Activated CD8-positive, alpha-beta T cell treated with anti-CD3 and anti-CD28 coated beads for 36 hours (primary cell): ENCODE measurements around the gene VDR. TPM values are rescaled to one million over a fixed set of nuclear protein-coding genes. Genes with fewer than 3 reads are reported as not detected.

Source experiments
- ATAC-seq: fragments of 200-7000 bp; cut with Tn5 transposase; one replicate; pipeline ENCODE4 v1.10.0; 2021; ENCODE audit warnings: mild to moderate bottlenecking, moderate library complexity
- CTCF ChIA-PET: fragments of 350-600 bp; sonication (Branson Sonifier 250); formaldehyde crosslinking; loops from one replicate; lab custom pipeline; 2021; ENCODE audit warnings: antibody characterized with exemption; lab: Charles Lee
- POLR2A ChIA-PET: fragments of 350-600 bp; sonication (Branson Sonifier 250); formaldehyde crosslinking; loops from one replicate; lab custom pipeline; 2021; ENCODE audit warnings: antibody characterized with exemption; lab: Charles Lee
- DNase-seq: peaks from one replicate; pipeline ENCODE4 v3.0.0-alpha.2; 2020
- H3K27ac Mint-ChIP-seq: one replicate; pipeline ENCODE4 v1.8.0; 2021; ENCODE audit warnings: mild to moderate bottlenecking, mixed read lengths
- H3K27me3 Mint-ChIP-seq: one replicate; pipeline ENCODE4 v1.8.0; 2021; ENCODE audit warnings: mixed read lengths
- H3K36me3 Mint-ChIP-seq: one replicate; pipeline ENCODE4 v1.8.0; 2021; ENCODE audit warnings: low read depth, mixed read lengths
- H3K4me1 Mint-ChIP-seq: one replicate; pipeline ENCODE4 v1.8.0; 2021; ENCODE audit warnings: low read depth, mixed read lengths
- H3K4me3 Mint-ChIP-seq: one replicate; pipeline ENCODE4 v1.8.0; 2021; ENCODE audit warnings: mild to moderate bottlenecking, moderate library complexity, mixed read lengths
- H3K9me3 Mint-ChIP-seq: one replicate; pipeline ENCODE4 v1.8.0; 2021; ENCODE audit warnings: mixed read lengths
- intact Hi-C: fragments of 100-400 bp; cut with micrococcal nuclease; formaldehyde crosslinking; loops from one replicate; pipeline ENCODE4 v1.10.0; 2022
- total RNA-seq, 2 experiments: library from RNA; stranded (reverse); gene quantifications; one replicate each; pipeline ENCODE4 v1.2.3, GENCODE V29; 2021
- TF ChIP-seq, protein P1 (sequence below): fragments of 200-600 bp; IDR thresholded peaks from one replicate; pipeline ENCODE4 v1.8.0; 2022; ENCODE audit warnings: antibody characterized with exemption, mild to moderate bottlenecking

Gene VDR
- total RNA-seq, 2 experiments from 2014 or later = 84.6 to 86.4 TPM

DNA sequence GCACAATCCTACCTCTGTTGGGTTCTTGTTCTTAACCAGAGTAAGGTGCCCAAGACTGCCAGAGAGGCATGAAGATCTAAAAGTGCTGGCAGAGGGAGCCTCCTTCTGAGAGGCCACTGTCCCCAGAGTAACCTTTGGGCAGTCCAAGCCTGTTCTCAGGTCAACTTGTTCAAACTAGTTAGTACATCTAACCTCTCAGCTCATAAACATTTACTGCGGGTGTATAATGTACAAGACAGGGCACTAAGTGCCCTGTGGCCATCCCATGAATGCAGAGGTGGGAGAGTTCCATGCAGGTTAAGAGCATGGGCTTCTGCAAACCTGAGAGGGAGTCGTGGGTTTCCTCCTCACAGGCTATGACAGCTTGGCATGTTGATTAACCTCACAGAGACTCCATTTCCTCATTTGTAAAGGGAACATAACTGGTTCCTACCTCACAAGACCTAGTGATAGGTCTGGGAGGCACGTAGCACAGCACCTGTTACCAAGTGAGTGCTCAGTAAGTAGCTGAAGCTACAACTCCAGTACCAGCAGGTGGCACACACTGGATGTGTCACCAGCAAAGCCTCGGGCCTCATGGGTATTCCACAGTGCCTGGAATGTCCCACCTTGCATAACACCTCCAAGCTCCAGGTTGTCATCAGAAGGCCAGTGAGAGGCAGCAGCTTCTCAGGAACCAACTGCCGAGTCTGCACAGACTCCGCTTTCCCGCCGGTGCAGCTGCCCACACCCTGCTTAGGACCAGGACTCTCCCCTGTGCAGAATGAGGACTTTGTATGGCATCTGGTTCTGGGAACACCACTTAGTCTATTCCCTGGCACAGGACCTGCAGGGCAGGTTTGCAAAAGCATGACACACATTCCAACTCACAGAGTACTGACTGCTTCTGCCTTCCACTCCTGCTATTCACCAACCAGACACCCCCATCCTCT is 4.4 kb downstream of the VDR start:
- Mint-ChIP-seq H3K27me3 (peaks cover 4% of the 10 kb centered on the region), H3K27ac (no peak overlapping the region)
- intact Hi-C loops = no loop called here

DNA sequence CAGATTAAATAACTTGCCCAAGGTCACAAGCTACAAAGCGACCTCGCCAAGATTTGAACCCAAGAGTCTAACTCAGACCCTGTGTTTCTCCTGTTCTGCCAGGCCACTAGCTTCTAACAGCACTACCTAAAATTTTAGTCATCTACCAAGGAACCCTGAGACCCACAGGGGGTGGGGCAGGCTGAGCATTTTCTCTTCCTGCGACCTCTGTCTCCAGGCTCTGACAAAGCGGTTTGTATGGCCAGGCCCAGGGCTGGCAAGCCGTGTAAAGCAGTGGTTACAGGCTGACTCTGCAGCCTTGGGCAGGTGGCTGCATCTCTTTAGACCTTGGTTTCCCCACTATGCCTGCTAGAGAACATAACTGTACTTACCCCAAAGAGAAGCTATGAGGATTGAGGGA is 5.3 kb downstream of the VDR start:
- H3K9me3 Mint-ChIP-seq = no peaks in the 10 kb centered on the region
- DNase-seq (no peak), ATAC-seq (no peak)
- ChIA-PET CTCF (interaction anchor here (0.7 to 1.4 kb wide), 3 partner anchors 14 to 64 kb away, joined by 3 to 6 read pairs (median 3); partner anchors contain the start of gene TMEM106C), POLR2A (interaction anchor here (0.9 to 1.5 kb wide), 5 partner anchors 8 to 32 kb away, joined by 3 to 6 read pairs (median 4); no protein-coding TSS in a partner anchor)
- peaks cover 65% of the 10 kb centered on the region for H3K4me1 Mint-ChIP-seq
- TF ChIP-seq, protein P1, sequence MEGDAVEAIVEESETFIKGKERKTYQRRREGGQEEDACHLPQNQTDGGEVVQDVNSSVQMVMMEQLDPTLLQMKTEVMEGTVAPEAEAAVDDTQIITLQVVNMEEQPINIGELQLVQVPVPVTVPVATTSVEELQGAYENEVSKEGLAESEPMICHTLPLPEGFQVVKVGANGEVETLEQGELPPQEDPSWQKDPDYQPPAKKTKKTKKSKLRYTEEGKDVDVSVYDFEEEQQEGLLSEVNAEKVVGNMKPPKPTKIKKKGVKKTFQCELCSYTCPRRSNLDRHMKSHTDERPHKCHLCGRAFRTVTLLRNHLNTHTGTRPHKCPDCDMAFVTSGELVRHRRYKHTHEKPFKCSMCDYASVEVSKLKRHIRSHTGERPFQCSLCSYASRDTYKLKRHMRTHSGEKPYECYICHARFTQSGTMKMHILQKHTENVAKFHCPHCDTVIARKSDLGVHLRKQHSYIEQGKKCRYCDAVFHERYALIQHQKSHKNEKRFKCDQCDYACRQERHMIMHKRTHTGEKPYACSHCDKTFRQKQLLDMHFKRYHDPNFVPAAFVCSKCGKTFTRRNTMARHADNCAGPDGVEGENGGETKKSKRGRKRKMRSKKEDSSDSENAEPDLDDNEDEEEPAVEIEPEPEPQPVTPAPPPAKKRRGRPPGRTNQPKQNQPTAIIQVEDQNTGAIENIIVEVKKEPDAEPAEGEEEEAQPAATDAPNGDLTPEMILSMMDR = no peak
- H3K27me3 Mint-ChIP-seq = peaks cover 4% of the 10 kb centered on the region
- H3K27ac Mint-ChIP-seq = no peak overlapping the region
- intact Hi-C loops = no loop called here
- no peak overlapping the region for H3K4me3 Mint-ChIP-seq
- peaks cover 76% of the 10 kb centered on the region for H3K36me3 Mint-ChIP-seq

More for the DNA sequence above, 4.4 kb downstream of the VDR start:
- POLR2A ChIA-PET = interaction anchor here (0.9 to 2.4 kb wide), 6 partner anchors 9 to 39 kb away, joined by 3 to 10 read pairs (median 4); no protein-coding TSS in a partner anchor
- H3K4me3 Mint-ChIP-seq = peak overlapping the region; percentile 30
- peaks cover 61% of the 10 kb centered on the region for H3K4me1 Mint-ChIP-seq
- CTCF ChIA-PET = interaction anchor here (0.7 to 6.2 kb wide), 6 partner anchors 15 to 143 kb away, joined by 3 to 37 read pairs (median 4); partner anchors contain the start of gene TMEM106C
- ATAC-seq (no peak), DNase-seq (no peak)
- H3K9me3 Mint-ChIP-seq = no peaks in the 10 kb centered on the region
- H3K36me3 Mint-ChIP-seq = peaks cover 76% of the 10 kb centered on the region
- TF ChIP-seq, protein P1 = no peak

DNA sequence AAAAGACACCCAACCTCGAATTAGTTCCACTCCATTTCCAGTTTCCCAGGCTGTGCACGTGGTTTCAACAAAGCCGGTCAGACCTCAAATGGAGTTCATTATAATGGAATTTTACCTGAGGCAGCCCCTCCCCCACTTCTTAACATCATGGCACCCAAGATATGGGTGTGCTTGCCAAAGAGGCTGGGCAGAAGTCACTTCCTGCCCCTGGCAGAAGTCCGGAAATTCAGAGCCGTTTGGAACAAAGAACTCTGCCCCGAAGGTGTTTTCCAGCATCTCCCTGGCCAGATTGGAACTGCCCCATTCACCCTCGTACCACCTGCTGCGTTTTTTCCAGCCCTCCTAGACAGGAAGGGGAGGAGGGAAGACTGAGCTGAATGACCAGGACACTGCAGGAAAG is 8.2 kb downstream of the VDR start:
- intact Hi-C loops = no loop called here
- H3K36me3 Mint-ChIP-seq = peaks cover 80% of the 10 kb centered on the region
- peaks cover 63% of the 10 kb centered on the region for H3K4me1 Mint-ChIP-seq
- peaks cover 4% of the 10 kb centered on the region for H3K27me3 Mint-ChIP-seq
- TF ChIP-seq, protein P1 = no peak
- H3K9me3 Mint-ChIP-seq = no peaks in the 10 kb centered on the region
- ChIA-PET CTCF (interaction anchor here (1.0 to 3.9 kb wide), 4 partner anchors 11 to 154 kb away, joined by 3 to 19 read pairs (median 6); partner anchors contain the start of gene TMEM106C), POLR2A (interaction anchor here (0.8 to 2.8 kb wide), 3 partner anchors 9 to 303 kb away, joined by 3 to 6 read pairs (median 4); no protein-coding TSS in a partner anchor)
- ATAC-seq = no peak
- H3K27ac Mint-ChIP-seq = no peak overlapping the region
- no peak overlapping the region for H3K4me3 Mint-ChIP-seq
- DNase-seq = no peak

DNA sequence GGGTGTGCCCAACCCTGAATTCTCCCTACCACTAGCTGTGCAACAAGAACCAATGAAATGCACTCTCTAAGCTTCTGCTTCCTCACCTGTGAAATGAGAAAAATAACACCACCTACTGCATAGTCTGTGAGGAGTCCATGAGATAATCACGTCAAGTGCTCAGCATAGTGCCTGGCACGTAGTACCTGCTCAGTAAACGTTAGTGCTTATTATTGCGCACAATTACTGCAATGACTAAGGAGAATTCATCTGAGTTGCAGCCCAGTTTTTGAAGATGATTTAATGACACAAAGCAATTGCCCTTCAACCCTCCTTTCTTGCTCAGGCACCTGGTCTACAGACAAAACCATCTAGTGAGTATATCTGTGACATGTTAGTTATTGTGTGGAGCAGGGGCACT is 8.8 kb downstream of the VDR start:
- Mint-ChIP-seq H3K9me3 (no peaks in the 10 kb centered on the region), H3K36me3 (peaks cover 76% of the 10 kb centered on the region), H3K4me1 (peaks cover 60% of the 10 kb centered on the region), H3K27ac (no peak overlapping the region), H3K4me3 (no peak overlapping the region), H3K27me3 (peaks cover 4% of the 10 kb centered on the region)
- intact Hi-C loops = no loop called here
- ChIA-PET CTCF (interaction anchor here (1.0 to 3.9 kb wide), 4 partner anchors 11 to 153 kb away, joined by 3 to 19 read pairs (median 6); no protein-coding TSS in a partner anchor), POLR2A (interaction anchor here (1.1 to 2.8 kb wide), 3 partner anchors 9 to 83 kb away, joined by 4 to 6 read pairs (median 5); partner anchors contain the start of gene VDR)
- ATAC-seq (no peak), DNase-seq (no peak)
- TF ChIP-seq, protein P1 = no peak
